HG02642 (cell line): ENCODE measurements around the gene SPSB1.

Experiments used
- ATAC-seq: cut with Tn5 transposase; IDR thresholded peaks from one replicate; pipeline ENCODE4 v1.9.1; 2021; ENCODE audit warnings: mild to moderate bottlenecking; ENCODE audit not compliant: unreplicated experiment, poor library complexity

Gene SPSB1

DNA sequence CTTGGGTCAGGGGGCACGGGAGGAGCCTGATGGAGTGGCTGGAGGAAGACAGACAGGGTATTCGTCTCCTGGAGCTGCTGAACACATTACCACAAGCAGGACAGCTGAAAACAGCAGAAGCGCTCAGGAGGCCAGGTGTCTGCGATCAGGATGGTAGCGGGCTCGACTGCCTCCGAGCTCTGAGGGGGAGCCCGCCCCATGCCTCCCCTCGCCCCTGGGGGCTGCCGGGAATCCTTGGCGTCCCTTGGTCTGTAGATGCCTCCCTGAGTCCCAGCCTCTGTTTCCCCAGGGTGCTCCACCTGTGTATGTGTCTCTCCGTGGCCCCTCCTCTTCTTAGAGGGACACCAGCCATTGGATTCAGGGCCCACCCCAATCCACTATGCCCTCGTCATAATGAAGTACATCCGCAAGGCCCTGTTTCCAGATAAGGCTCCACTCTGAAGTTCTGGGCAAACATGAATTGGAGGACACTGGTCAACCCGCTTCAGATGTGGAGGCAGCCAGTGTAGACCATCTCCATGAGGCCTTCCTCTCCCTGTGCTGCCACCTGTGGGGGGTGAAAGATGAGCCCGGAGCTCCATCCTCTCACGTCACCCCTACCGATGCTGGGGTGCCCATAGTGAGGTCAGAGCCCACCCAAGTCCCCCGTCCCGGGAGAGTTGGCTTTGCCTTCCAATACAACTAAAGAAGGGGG lies 67.8 kb downstream of the SPSB1 start:
- no peak for ATAC-seq

DNA sequence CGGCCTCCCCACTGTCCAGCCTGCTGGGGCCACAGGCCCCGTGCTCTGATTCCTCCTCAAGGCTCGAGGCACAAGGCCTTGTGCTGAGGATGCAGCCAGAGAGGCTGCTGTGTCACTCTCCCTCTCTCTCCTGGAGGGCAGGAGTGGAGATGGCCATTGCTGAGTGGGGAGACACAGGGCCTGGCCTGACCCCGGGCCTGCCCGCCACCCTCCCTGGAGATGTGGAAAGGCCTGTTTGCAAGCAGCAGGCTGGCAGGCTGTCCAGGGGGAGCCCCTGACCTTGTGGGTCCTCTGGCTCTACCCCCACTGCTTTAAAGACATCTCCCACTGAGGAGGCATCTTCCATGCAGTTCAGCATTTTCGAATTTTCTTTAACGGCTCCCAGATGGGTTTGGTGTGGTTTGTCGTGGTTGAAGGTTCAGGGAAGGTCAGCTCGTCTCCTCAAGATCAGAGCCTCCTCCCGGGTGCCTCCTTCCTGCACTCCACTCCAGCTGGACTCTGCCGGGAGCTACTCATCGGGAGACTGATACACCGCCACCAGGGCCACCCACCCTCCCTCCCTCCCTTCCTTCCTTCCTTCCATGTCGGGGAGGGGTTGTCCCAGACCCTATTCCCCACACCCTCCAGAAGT lies 69.1 kb downstream of the SPSB1 start:
- no peak for ATAC-seq

DNA sequence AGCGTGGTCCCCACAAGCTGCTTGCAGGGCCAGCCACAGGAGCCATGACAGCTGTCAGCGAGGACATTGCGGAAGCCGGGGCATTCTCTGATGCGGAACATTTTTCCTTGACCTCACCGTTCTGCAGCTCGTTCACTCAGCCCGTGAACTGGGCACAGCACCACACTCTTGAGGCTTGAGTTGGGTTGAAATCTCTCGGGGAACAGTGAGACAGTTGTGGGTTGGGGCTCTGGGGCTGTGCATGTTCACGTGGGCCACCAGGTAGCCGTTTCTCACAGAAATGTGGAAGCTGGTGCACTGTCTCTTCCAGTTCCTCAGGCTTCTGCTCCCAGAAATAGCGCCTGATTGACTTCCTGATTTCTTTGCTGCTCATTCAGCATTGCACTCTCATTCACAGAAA lies 69.8 kb downstream of the SPSB1 start:
- ATAC-seq = no peak

DNA sequence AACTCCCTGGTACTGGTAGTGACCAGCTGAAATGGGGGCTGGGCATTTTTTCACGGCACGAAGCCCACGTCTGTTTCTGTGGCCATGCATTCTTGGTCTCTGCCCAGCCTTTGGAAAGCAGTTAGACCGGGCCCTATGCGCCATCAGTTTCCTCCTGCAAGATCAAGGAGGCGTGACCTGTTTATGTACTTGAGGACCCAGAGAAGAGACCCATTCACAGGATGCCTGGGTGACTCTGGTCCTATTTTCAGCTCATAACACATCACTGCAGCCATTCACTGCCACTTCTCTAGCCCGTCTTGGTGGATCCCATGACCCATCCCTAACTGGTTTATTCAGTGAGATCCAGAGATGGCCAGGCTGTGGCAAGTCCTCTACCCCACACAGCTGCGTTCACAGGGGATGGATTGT lies 70.4 kb downstream of the SPSB1 start:
- ATAC-seq = no peak

DNA sequence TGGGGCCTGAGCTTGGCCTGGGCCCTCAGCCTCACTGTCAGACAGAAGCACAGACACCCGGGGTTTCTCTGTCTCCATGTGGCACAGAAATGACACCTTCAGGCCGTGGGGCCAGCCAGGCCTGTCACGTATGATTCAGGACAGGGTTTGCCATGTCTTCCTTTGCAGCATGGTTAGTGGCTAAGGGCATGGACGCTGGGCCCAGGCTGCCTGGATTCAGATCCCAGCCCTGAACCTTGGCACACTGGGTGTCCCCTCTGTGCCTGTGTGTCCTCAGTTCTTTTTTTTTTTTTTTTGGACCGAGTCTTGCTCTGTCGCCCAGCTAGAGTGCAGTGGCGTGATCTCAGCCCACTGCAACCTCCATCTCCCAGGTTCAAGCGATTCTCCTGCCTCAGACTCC lies 73.6 kb downstream of the SPSB1 start:
- no peak for ATAC-seq

DNA sequence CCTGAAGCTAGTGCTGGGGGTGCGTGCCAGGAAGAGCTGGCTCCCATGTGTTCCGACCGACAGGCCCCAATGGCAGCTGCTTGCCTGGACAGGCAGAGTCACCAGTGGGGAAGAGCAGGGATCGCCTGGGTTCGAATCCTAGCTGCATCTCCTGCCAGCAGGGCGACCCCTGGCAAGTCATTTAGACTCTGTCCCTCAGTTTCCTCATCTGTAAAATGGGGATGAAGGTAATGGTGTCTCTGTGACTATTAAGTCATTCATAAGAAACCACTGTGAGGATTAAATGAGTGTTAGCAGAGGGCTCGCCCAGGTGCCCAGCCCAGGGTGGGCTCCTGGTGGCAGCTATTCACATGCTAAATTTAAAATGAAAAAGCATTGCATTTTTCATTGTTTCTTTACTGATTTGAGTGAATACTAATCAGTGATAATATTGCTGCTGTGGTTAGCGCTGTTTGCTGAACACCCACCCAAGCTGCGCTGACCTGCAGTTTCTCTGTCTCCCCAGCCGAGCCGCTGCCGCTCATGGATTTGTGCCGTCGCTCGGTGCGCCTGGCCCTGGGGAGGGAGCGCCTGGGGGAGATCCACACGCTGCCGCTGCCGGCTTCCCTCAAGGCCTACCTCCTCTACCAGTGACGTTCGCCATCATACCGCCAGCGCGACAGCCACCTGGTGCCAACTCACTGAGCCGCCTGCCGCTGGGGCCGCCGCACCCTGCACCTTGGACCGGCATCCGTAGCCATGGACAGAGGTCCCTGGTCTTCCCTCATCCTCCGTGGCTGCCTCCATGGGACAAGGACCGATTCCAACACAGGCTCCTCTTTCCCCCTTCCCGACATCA lies 74.5 kb downstream of the SPSB1 start:
- no peak for ATAC-seq

DNA sequence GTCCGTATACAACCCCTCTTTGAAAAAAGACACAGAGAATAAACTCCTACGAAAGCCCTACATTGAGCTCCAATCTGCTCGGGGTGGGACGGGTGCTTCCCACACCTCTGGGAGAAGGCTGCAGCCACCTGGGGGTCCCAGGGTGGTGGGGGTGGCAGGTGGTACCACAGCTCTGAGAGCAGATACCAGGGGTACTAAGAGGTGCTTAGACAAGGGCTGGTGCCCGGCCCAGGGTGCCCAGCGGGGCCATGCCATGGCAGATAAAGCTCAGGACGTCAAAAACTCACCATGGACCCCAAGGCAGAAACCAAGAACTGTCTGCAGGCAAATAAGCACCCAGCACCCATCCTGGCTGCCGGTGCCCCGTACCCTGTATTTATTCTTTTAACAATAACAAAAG lies 75.1 kb downstream of the SPSB1 start:
- no peak for ATAC-seq

DNA sequence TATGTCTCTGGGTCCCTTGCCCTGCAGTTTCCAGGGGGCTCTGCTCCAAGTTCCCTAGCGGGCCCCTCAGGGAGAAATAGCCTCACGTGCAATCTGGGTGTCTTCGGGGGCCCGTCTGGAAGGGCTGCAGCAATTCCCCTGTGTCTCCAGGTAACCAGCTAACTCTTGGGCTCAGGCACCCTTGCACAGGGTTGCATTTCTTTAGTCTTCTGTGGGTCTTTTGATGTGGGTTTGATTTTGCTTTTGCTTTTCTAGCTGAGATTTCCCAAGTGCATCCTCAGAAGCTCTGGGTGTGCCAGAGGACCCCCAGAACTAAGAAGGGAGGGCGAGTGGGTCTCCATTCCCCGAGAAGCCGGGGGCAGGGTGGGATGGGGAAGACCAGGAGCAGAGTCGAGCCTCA lies 75.7 kb downstream of the SPSB1 start:
- ATAC-seq = no peak

DNA sequence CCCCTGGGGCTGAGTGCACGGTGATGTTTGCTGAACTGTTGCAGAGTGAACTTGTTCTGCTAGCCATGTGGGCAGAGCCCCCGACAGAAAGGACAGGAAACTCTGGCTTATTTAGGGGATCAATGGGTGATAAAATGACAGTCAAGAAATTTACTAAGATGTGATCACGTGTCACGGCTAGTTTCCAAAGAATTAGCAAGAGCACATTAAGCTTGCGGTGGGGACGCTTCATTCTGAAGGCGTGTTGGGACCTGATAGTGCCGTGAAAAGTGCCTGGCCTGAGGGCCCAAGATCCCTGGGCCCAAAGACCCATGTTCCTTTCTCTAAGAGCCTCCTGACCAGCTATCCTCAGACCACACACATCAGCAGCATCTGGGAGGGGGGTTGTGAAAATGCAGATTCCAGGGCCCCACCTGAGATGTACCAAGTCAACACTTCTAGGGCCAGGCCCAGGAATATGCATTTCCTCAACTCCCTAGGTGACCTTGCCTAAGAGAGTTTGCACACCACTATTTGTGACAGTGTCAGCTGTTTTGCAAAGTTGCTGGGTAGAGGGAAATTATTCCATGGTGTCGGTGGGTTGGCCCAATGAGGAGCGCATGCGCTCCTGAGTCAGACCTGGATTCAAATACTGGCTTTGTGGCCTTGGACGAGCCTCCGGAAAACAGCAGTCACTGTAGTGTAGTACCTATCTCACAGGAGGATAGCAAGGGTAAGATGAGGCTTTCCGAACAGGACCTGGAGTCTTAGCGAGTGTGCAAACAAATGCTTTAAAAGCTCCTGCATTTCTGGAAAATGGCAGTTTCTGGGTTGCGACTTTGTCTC lies 77.5 kb downstream of the SPSB1 start:
- no peak for ATAC-seq

DNA sequence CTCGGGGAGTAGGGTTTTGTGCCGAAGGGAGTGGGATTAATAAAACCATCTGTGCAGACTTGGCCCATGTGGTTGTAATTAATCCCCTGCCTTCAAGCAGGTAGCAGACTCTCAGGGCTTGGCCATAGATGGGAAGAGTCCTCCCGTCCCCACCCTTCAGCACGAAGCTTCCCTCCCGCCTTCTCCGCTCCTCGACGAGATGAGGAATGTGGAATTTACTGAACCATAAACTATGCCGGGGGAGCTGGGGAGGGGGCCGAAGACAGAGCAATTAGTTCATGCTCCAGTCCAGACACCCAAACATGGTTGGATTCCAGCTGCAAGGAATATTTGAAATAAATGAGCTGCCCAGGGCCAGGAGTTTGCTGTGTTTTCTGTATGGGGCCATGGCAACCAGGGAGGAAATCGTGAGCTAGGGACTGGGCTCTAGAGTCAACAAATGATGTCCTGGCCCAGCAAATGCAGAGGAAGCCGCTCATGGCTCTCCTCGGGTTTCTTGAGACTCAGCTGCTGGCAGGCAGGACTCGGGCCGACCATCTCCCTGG lies 78.8 kb downstream of the SPSB1 start:
- no peak for ATAC-seq

DNA sequence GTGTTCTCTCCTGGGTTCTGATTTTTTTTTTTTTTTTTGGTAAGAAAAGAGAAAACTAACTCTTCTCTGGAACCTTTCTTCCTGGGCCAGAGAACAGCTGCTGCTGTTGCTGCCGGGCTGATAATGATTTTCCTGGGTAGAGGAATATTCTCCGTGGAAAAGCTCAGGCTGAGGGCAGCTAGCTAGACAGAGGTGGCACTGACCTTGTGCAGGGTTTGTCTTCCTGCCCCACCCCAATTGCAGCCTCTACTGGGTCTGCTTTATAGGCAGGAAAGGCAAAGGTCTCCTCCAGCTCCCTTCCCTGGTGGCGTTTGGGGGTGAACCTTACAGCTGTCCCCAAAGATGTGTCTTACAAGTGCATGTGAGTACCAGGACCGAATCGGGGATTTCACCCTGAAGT lies 79.3 kb downstream of the SPSB1 start:
- no peak for ATAC-seq

DNA sequence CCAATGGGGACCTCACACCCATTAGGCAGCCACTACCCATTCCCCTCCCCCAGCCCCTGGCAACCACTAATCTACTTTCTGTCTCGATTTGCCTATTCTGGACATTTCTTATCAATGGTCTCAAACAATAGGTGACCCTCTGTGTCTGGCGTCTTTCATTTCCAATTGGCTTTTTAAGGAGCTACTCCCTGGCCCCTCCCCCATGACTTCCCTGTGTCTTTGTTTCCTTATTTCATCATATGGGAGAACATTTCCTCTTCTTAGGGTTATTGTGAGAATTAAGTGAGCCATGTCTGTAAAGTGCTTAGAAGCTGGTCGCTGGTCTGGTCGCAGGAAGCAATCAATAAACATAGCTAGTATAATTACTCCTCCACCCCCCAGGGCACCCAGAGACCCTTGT lies 80.9 kb downstream of the SPSB1 start:
- no peak for ATAC-seq

DNA sequence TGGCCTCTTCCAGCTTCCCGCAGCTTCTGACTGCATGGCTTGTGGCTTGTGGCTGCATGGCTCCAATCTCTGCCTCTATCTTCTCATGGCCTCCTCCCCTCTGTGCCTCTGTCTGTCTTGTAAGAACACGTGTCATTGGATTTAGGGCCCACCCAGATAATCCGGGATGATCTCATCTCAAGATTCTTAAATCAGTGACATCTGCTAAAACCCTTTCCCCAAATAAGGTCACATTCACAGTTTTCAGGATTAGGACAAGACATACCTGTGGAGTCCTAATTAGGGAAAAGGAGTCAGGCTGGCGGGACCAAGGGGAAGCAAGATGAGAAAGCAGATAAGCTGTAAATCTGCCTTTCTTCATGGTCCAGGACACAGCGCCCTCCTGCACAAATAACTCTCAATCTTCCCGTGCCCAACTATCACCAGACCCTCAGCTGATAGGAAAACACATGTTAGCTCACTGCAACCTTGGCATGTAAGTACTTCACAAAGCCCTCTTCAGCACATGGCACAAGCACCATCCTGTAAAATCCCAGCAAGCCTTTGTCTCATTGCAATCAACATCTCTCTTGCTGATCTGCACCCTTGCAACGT lies 82.2 kb downstream of the SPSB1 start:
- ATAC-seq = no peak

DNA sequence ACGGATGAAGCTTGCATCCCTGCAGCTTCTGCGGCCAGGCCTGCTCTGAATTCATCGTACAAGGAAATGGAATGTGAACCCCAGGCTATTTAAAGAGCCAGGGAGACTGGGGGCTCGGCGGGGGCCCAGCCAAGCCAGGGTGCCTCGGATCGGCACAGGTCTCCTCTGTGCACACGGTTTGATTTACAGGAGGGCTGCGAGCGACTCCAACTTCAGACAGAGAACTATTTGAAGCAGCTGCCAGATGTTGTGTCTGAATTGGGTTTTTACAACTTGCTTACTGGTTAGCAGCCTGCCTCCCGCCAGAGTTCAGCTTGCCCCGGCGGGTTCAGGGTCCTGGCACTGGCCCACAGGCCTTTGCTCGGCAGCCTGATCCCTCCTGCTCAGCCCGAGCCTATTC lies 83.2 kb downstream of the SPSB1 start:
- ATAC-seq = no peak

DNA sequence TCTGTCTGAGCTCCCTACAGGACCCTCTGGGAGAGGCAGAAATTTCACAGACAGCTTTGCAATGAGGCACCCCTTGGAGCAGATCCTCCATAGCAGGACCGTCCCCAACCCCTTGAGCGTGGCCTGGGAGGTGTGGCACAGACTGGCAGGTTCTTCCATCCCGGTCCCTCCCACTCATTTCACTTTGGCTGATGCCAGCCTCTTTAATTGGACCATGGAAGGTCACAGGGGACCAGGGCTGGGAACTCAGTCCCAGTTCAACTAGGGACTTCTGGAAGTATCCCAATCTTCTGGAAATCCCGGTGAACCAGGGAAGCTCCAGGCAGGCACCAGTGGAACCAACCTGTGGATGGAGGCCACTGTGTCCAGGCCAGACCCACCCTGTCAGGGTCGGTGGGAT lies 83.7 kb downstream of the SPSB1 start:
- no peak for ATAC-seq

DNA sequence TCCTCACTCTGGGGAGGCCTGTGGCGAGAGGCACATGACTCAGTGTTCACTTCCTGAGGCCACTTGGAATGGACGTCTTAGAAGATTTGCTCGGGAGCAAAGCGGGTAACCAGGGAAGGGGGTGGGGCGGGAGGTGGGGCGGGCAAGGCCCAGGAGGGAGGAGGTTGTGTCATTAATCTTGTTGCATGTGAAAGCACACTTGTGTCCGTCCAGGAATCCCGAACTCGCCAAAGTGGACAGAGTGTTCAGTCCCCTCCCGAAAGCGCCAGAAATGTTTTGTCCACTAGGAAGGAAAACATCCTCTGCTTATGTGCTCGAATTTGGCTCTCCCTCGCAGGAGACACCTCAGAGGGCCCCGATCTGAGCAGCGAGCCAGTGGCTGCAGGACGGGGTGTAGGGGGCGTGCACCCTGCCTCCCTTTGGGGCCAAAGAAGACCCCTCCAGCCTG lies 84.2 kb downstream of the SPSB1 start:
- ATAC-seq = no peak

DNA sequence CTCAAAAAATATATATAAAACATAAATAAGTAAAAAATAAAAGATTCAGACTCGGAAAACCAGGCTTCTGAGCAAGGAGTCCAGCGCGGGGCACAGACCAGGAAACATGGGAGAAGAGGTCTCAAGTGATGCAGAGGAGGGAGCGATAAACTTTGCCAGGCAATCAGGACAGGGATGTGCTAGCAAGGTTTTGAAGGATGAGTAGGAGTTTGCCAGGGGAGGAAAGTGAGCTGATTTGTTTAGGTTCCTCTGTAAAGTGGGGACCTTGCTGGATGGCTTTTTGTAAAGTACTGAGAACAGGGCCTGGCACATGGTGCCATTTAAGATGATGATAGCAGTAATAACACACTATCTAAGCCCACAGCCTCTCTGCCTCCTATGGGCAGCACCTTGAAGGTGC lies 86.1 kb downstream of the SPSB1 start:
- no peak for ATAC-seq

DNA sequence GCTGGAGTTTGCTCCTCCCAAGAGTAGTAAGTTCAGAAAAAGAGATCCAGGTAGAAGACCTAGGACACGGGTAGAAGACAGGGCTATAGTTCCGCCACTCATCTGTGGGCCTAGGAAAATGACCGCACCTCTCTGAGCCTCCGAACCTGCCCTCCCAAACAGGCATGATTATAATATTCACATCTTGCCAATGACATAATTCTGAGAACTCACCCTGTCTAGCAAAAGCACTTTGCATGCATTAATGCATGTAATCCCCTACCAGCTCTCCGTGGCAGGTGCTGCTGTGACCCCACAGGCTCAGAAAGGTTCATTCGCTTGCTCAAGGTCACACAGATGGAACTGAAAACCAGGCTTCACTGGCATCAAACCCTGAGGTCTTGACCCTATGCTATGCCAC lies 88.0 kb downstream of the SPSB1 start:
- no peak for ATAC-seq

DNA sequence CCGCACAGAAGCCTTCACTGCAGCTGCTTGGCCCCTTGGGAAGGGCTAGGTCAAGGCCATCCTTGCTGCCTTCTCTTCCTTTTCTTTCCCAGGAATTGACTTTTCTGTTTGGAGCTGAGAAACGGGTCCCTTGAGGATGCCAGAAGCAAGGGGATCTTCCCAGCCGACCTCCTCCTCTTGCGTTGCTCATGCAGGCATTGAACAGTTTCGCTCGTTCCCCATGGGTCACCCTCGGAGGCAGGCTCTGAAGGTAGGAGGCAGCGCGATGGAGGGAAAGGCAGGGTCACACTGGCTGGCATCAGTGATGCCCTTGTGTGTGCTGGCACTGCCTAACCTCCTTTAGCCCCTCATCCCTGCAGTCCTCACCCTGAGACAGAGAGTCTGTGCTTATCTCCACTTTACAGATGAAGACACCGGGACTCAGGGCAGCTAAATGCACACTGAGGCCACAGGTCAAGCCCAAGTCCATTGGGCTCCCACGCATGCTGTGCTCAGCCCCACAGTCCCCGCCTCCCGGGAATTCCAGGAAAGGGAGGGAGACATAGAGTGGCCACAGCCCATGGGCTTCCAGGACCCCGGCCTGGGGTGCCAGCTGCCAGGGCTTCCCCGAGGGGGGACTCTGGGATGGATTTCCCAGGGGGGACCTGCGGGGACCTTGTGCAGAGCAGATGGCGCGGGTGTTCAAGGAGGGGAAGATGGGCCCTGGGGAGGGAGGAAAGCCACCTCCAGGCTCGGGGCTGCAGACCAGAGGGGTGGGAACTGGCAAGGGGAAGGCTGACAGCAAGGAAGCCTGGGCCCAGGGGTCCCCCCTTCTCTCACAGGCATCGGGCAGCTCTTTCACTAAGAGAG lies 90.2 kb downstream of the SPSB1 start:
- no peak for ATAC-seq
